Gastroesophageal sphincter (tissue), 3 donors: ENCODE measurements around the gene CDK1.

Source experiments
- CTCF ChIP-seq, 4 experiments: fragments of 200-600 bp in 2 of 4; fragments of 450-650 bp in 2 of 4; sonication (generic) in 1 of 4; IDR thresholded peaks; one replicate each; pipeline ENCODE4 v1.5.1; 2017 to 2019; ENCODE audit warnings: antibody characterized with exemption in 4 of 4, mild to moderate bottlenecking in 2 of 4, moderate library complexity in 2 of 4
- POLR2A ChIP-seq, 2 donors: fragments of 450-650 bp; IDR thresholded peaks; one replicate each; pipeline ENCODE4 v1.6.1; 2017; ENCODE audit warnings: antibody characterized with exemption in 2 of 2, mild to moderate bottlenecking in 2 of 2, moderate library complexity in 1 of 2
- POLR2AphosphoS5 ChIP-seq: sonication (generic); formaldehyde crosslinking; IDR thresholded peaks from one replicate; pipeline ENCODE4 v1.6.1; 2017; ENCODE audit warnings: antibody characterized with exemption

GRCh38 chr10:60808036-60808435 is 29.8 kb downstream of the CDK1 start:
- TF ChIP-seq CTCF (IDR thresholded peaks at IDR 0.05) (no peak), POLR2A (IDR thresholded peaks at IDR 0.05) (no peak), POLR2AphosphoS5 (no peak)
